HG02938 (cell line): ENCODE measurements around the gene PSTPIP1.
A peak's percentile ranks its signal among the peaks of the same experiment; 100 is the strongest.

Source experiments
- ATAC-seq: cut with Tn5 transposase; IDR thresholded peaks from one replicate; pipeline ENCODE4 v1.9.1; 2021; ENCODE audit warnings: mild to moderate bottlenecking, moderate library complexity; ENCODE audit not compliant: unreplicated experiment

Gene PSTPIP1

DNA sequence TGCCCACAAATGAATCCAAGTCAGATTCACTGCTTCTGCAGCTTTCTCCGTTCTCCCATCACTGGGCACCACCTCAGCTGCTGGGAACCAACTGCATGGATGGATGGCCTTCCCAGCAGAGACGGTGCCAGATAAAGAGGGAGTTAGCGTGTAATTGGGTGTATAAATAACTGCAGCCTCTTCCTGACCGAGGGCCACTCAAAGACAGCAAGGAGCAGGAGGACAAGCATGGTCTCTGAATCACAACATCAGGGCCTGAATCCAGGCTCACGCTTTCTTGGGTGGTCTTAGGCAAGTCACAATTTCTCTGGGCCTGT, 44.2 kb downstream of the PSTPIP1 start:
- no peak for ATAC-seq

DNA sequence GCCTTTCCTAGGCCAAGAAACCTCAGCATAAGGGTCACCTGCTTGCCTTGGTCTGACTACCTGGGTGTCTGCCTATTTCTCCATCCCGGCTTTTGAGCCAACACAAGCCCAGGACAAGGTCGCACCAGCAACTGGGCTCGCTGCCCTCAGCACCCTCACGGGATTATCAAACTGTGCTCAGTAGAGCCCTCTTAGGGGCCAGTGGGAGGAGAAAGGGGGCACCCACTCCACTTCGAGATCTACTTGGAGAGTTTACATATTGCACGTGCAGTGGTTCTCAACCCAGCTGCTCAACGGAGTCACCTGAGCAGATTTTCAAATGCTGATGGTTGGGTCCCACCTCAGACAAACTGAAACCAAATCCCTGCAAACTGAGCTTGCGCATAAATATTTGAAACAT, 44.9 kb downstream of the PSTPIP1 start:
- no peak for ATAC-seq

DNA sequence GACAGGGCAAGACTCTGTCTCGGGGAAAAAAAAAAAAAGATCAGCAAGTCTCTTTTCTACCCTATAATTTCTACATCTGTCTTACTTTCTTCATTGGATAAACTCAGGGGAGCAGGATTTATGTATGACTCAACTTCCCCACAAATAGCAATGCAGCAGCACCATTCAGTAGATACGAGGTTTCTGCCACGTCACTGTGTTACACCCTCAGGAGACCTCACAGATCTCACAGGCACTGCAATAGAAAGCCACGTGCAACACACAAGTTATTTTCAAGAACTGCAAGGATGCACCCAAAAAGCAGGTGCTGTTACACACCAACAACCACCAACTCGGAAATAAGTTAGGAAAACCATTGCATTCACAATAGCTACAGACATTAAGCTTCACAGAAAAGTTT, 45.7 kb downstream of the PSTPIP1 start:
- no peak for ATAC-seq

DNA sequence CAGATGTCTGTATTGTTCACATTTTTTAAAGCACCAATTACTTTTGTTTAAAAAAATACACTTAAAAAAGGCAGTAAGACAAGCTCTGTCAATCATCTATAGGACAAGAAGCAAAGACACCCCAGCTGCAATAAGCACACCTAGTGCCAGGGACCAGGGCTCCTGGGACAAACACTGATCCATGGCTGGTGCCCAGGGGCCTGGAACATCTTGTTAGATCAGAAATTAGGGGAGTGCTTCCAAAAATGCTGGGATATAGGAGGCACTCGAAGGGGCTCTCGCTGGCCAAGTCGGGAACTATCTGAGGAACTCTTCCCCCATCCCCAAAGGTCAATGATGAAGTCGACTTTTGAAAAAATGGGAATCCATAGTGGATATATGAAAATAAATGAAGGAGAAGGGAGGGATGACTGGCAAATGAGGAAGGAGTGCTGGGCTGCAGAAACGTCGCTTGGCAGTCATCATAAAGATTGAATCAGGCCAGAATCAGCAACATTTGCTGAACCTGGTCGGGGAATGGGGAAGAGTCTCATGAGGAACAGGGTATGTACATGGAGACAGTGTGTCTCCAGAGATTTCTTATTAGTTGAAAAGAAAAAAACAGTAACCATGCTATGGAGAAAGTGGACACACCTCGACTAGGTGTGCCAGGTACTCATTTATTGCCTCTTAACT, 47.5 kb downstream of the PSTPIP1 start:
- no peak for ATAC-seq

DNA sequence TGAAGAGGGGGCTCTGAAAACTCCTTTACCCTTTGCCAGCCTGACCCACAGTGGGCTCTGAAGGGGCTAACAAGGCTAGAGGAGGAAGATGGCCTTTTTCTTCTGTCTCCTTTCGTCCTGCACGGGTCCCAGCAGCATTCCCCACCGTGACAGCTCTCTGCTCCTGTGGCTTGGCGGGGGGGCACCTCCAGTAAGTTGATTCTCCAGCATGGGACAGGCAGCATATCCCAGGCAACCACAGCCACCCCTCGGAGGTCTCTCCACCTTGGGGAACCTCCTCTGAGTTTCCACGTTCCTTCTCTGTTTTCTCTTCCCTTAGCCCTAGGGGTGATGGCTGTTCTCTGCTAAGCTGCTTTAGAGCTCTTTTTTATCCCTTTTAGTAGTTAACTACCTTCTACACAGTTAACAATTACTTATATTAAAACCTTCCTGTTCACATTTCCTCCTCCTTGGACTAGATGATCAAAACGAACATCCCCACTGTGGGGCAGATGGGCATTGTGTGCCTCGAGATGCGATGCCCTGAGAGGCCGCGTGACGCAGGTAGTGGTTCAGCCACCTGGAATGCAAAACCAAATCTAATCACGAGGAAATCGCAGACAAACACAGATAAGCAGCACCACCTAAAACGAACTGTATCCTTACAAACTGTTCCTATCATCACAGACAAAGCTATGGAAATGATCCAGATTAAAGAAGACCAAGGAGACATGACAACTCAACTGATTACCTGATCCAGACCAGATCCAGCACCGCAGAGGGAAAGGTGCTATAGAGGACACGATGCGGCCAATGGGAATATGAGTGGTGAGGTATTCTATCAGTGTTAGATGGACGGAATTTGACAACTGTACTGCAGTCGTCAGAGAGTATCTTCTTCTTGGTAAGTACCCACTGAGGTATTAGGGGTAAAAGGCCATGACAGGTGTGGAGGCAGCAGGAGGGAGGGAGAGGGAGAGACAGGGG, 48.3 kb downstream of the PSTPIP1 start:
- no peak for ATAC-seq

DNA sequence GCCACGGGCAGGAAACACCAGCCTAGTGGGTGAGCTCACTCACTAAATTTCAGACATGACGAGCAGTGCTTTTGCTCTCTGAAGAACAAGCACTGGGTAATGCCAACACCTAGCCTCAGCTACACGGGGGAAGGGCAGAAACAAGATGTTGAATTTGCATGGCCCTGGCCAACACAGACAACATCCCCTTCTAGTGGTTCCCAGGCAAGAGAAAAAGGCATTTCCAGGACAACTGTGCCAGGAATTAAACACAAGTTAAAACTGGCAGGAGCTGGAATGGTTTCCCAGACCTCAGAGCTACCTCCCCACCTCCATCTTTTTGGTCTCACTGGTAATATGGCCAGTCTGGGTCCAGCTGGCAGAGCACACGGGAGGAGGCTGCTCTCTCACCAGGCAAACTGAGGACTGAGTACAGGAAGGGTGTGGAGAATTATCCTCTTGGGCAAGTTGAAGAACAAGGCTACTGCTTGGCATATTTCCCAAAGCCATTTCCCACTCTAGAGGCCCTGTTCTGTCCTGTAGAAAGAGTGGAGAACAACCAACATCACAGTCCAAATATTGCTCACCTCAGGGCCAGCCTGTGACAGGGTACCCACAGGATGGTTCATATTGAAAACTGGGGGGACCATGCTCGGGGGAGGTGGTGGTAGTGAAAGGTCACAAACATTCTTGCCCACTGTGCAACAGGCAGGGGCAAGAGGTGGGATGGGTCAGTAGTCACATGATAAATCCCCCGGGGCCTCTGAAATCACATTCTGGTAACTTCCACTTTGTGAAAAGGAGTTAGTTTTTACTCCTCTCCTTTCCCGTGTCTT, 49.5 kb downstream of the PSTPIP1 start:
- ATAC-seq = no peak

DNA sequence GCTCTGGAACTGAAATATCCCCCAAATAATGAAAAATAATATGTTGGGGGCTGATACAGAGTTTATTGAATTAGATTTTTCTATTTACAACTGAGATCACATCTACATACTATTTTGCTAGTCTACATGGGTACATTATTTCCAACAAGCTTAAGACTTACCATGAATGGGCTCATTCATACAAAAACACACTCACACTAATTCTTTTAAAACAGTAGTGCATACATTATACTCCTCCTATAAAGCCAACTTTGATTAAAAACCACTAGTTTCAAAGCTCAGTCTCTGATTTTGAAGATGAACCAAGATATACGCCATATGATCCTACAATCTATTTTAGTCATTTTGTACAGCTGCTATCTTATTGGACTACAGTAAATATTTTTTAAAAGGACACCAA, 51.1 kb downstream of the PSTPIP1 start:
- no peak for ATAC-seq

DNA sequence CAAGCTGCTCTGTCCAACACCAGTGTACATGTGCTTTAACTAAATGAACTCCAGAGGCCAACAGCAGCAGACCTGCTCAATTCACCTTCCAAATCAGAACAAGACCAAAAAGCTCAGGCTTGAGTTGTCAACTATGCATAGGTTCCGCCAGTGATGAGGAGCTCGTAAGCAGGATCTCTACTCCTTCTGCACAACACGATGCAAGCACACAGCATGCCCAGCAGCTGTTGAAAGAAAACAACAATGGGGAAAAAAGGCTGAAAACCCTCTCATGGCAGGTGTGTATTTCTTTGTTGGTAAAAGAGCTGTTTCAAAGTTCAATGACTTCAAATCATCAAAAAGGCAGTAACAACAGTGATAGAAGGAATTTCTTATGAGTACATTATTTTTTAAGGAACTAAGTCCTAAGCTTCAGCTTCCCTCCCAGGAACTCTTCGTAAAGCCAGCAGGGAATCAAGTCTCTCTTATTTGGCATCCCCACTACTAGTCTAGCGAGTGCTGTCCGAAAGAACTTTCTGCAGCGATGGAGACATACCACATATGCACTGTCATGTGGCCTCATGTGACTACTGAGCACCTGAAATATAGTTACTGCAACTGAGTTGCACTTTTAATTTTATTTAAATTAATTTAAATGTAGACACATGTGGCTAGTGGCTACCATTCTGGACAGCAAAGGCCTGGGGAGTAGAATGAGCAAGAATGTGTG, 51.9 kb downstream of the PSTPIP1 start:
- ATAC-seq = no peak

DNA sequence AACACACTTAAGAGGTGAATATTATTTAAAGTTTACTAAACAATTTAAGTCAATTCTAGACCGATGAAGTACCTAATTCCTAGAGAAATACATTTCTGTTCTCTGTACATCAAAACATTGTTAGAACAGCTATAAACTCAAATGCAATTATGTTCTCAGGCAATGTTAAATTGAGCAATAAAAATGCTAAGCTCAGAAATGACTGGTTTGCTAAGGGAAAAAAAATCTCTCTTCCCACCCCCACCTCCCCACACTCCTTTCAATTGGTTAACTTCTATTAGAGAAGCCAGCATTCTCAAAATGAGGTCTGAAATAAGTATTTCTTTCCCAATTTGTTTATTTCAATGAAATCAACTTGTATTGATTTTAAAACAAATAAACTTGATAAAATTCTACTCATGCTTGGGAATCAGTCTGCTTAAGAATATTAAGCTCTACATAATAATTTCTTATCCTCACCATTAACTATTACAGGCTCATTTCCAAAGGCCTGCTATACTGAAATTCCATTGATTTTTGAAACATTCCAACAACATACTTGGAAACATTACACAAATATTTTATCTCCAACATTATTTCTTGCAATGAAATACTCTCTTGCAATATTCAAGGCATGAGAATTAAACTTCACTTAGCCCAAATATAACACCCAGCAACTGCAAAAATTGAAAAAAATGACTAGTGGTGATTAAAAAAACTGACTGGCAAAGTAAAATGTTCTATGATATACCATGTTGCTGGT, 53.4 kb downstream of the PSTPIP1 start:
- no peak for ATAC-seq

DNA sequence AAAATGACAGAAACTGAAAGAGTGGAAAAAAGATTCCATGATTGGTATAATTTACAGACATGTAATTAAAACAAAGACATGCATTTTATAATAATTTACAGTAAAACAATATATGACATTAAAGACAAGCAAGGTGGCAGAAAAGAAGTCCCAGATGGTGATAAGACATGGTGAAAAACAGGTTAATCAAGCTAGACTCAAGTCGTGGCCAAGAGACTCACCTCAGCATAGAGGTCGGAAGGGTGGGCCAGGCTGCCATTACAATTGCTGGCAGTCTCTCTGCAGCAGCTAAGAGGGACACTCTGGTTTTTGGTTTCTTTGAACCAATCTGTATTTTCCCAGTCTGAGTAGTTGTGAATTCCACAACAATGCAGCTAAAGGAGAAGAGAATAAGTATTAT, 57.6 kb downstream of the PSTPIP1 start:
- ATAC-seq = no peak

DNA sequence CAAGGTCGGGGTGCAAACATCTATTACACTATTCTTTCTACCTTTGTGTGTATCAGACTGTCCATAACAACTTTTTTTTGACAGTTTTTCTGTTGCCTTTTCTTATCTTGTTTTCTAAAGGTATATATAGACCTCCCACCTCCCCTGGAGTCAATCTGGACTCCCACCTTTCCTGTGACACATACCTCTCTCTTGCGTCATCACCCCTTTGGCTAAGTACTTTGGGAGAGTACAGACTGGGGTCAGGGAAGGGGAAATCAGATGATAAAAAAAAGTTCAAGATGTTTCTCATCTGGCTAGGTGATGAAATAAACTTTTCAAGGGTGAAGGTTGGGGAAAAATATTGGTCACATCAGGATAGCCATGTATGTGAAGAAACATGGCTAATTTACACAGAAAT, 58.8 kb downstream of the PSTPIP1 start:
- no peak for ATAC-seq

DNA sequence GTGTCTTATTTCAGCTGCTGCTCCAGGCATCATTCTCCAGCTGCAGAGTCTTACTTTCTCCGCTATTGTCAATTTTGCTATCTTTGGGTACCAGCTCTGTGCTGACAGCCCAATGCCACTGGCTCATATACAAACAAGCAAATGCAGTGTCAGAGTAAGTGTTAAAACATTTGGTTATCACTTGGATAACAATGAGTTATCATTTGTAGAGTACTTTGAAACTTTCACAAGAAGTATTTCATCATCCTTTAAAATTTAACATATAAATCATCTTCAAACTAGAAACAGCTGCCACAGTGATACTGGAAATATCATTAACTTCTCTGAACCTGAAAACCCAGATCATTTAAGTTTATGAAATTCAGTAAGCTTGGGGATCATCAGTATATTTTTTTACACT, 62.1 kb downstream of the PSTPIP1 start:
- ATAC-seq = no peak

DNA sequence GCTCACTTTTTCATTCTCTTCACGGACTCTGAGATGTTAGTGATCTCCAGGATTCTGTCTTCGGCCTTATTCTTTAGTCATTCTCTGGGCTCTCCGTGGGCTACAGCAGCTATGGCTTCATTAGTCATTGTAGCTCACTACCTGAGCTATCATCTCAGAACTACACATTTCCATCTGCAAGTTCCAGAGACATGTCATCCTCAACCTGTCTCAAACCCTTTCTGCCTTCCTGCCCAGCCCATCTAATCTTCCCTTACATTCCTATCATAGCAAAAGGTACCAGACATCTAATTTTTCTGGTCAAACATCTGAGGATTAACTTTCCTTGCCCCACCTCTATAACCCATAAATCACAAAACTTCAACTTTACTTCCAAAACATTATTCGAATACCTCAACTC, 62.8 kb downstream of the PSTPIP1 start:
- no peak for ATAC-seq

DNA sequence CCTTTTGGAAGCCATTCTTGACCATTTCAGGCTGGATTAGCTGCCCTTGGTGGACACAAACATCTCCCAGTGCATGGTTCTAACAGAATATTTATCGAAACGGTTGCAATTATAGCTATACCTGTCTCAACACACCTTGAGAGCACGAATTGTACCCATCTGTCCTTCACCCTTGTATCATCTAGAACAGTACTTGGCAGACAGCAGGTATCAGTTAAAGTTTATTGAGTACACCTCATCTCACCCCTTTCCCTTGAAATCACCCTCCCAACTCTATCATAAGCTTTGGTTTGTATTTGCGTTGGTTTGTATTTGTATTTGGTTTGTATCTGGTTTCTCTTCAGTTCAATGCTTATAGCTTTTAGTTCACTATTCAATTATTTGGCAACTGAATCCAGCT, 63.5 kb downstream of the PSTPIP1 start:
- no peak for ATAC-seq

DNA sequence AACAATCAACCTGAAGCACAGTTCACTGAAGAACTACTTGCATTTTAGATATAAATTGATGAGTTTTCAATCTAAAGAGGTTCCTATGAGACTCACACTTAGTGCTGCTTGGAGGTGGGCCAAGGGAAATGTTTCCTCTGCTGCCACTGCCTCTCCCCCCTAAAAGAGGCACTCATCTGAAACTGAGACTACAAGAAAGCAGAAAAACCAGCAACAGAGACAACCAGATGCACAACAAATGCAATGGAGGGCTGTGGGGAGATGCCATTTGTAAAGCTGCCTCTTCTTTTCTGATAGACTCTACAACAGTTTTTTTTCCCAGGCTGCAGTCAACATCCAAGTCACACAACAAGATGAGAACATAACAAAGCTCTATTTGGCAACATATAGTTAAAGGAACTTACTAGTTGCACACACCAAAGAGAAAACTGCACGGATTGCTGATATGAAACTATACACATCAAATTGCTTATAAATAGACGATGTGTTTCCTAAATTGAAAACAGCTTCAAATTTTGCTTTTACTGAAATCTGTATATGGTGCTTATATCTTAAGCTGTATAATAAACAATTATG, 64.9 kb downstream of the PSTPIP1 start:
- peak; percentile 65 for ATAC-seq

DNA sequence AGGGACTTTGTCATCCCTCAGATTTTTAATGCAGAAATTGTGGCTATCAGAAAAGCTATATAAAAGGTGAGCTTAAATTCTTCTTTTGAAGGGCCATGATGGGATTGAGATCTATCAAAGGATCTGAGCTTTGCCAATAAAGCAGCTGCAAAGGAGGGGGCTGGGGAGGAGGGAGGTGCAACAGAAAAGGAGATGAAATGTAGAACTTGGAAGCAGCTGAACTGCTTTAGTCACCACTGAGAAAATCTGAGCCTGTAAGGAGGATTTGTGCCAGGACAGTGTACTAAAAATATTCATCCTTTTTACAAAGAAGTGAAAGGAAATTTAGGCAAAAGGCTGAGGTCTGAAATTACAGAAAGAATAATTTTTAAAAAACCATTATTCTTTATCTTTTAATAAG, 65.6 kb downstream of the PSTPIP1 start:
- ATAC-seq = no peak

DNA sequence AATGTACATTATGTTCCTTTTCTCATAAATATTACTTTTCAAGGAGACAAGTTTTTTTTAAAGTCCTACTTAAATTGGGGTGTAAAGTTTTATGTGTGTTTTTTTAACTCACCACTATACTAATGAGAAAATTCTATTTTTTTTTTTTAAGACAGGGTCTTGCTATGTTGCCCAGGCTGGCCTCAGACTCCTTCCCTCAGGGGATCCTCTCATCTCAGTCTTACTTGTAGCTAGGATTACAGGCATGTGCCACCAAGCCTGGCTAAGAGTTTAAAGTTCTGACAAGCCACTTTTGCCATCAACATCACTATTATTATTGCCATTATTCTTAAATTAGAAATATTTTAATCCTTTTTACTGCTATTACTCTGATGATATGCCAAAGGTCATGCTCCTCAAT, 68.3 kb downstream of the PSTPIP1 start:
- no peak for ATAC-seq

DNA sequence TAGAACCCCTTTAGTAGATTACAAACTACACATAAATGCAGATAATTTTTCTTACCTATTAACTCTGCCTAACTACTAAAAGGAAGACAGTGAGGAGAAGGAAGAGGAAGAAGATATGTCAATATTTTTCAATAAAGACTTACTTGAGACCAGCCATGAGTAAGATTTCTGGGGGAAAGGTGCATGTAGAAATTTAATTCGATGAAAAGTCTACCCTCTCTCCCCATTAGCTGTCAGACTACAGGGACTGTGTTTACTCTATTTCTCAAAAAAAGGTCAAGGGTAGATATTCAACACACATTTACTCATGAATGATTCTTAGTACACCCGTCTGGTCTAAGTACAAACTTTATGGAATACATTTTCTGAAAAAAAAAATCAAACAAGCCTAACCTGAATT, 69.1 kb downstream of the PSTPIP1 start:
- no peak for ATAC-seq

DNA sequence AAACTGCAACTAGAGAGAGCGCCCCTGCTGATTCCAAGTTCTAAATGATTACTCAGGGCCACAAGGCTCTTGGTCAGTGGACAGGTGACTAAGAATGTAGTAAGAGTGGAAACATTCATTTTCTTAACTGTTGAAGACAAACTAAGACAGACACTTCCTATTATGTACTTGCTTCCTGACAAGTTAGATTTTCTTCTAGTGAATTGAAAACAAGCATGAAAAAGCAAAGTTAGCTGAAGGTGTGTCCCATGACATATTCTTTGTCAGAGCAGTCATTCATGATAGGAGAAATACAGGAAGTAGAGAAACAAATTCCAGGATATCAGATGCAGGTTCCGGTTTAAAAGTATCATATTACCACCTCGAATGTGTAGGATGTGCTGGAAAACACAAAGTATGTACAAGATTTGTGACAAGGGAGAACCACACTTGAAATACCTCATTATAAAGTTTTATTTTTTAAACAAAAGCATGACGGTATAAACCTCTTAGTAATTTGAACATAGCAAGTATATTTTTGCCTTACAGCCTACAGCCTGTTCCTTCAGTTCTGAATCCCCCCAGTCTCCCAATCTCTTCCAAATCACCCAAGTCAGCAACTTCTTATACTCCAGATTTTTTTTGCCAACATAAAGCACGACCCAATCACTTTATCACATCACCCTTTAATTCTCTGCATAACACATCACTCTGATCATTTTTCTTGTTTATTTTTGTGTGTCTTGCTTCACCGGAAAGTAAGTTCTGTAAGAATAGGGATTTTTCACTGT, 69.8 kb downstream of the PSTPIP1 start:
- no peak for ATAC-seq
